Ureter (tissue), 1 donor: Measurements from ENCODE around the gene NETO1. TPM values are rescaled to one million over a fixed set of nuclear protein-coding genes. Genes with fewer than 3 reads are reported as not detected.

Experiments
- DNase-seq: peaks from one replicate; pipeline ENCODE4 v3.0.0-alpha.2; 2020; ENCODE audit warnings: low spot score
- total RNA-seq: library from RNA; stranded (reverse); gene quantifications from one replicate; pipeline ENCODE4 v1.2.4, GENCODE V29; 2023
- donor health status: DM: yes; HTN: yes; CAD: no.

Gene NETO1
- total RNA-seq, 1 donor from 2014 or later, result 2.6 TPM

- DNase-seq, result no peak
These were observed 24.0 kb downstream of the NETO1 start for GRCh38 chr18:72843743-72844142.

- no peak for DNase-seq
These were observed 27.7 kb downstream of the NETO1 start for GRCh38 chr18:72840109-72840508.

GRCh38 chr18:72834731-72835130, 33.1 kb downstream of the NETO1 start:
- no peak for DNase-seq

- no peak for DNase-seq
These were observed 34.3 kb downstream of the NETO1 start for GRCh38 chr18:72833471-72833870.

- DNase-seq, result no peak
These were observed 37.7 kb downstream of the NETO1 start for GRCh38 chr18:72830109-72830508.

- no peak for DNase-seq
These were observed 39.2 kb downstream of the NETO1 start for GRCh38 chr18:72828601-72829000.

- DNase-seq, result no peak
These were observed 41.1 kb downstream of the NETO1 start for GRCh38 chr18:72826736-72827135.

- DNase-seq, result no peak
These were observed 44.4 kb downstream of the NETO1 start for GRCh38 chr18:72823345-72823744.

- DNase-seq, result no peak
These were observed 45.6 kb downstream of the NETO1 start for GRCh38 chr18:72822202-72822601.

- DNase-seq, result no peak
These were observed 47.2 kb downstream of the NETO1 start for GRCh38 chr18:72820571-72820970.

GRCh38 chr18:72819050-72819449, 48.7 kb downstream of the NETO1 start:
- no peak for DNase-seq

GRCh38 chr18:72811047-72811446, 56.7 kb downstream of the NETO1 start:
- DNase-seq, result no peak

GRCh38 chr18:72808680-72809079, 59.1 kb downstream of the NETO1 start:
- no peak for DNase-seq

GRCh38 chr18:72799106-72799505, 68.7 kb downstream of the NETO1 start:
- DNase-seq, result no peak

GRCh38 chr18:72783530-72783929, 84.3 kb downstream of the NETO1 start:
- no peak for DNase-seq

- DNase-seq, result no peak
These were observed 92.9 kb downstream of the NETO1 start for GRCh38 chr18:72774914-72775313.

- DNase-seq, result no peak
These were observed 94.9 kb downstream of the NETO1 start for GRCh38 chr18:72772916-72773315.

- no peak for DNase-seq
These were observed 99.0 kb downstream of the NETO1 start for GRCh38 chr18:72768681-72769229.

- no peak for DNase-seq
These were observed 105.2 kb downstream of the NETO1 start for GRCh38 chr18:72762515-72763122.

- DNase-seq, result no peak
These were observed 115.6 kb downstream of the NETO1 start for GRCh38 chr18:72752220-72752619.

GRCh38 chr18:72742002-72742401, 125.8 kb downstream of the NETO1 start:
- no peak for DNase-seq

- DNase-seq, result no peak
These were observed 129.7 kb downstream of the NETO1 start for GRCh38 chr18:72738136-72738535.

- DNase-seq, result no peak
These were observed 140.0 kb downstream of the NETO1 start for GRCh38 chr18:72727776-72728175.

- DNase-seq, result no peak
These were observed 140.6 kb downstream of the NETO1 start for GRCh38 chr18:72727038-72727655.
